HG02798 (cell line): Measurements from ENCODE around the gene UNC93A.
A peak's percentile ranks its signal among the peaks of the same experiment; 100 is the strongest.
"Not testable (repeated sequence)": the region's sequence is repeated elsewhere in the genome, so short reads cannot be mapped to it uniquely, and the experiment has no call there.

Source experiments
- ATAC-seq: cut with Tn5 transposase; IDR thresholded peaks from one replicate; pipeline ENCODE4 v1.9.1; 2021; ENCODE audit warnings: mild to moderate bottlenecking; ENCODE audit not compliant: unreplicated experiment, poor library complexity

The UNC93A gene

GRCh38 chr6:167290786-167291622, at the start of gene UNC93A:
Gene UNC93A (plus strand): TSS chr6:167291315. CDS start chr6:167291490, 175 bp downstream.
- no peak for ATAC-seq

- ATAC-seq: not testable (repeated sequence)
These were observed 49.6 kb upstream of the UNC93A start for GRCh38 chr6:167241321-167242134.

- ATAC-seq: not testable (repeated sequence)
These were observed 49.0 kb upstream of the UNC93A start for GRCh38 chr6:167242135-167242506.

GRCh38 chr6:167242511-167243051, 48.5 kb upstream of the UNC93A start:
- not testable (repeated sequence) for ATAC-seq

GRCh38 chr6:167244064-167244960, 46.8 kb upstream of the UNC93A start:
- ATAC-seq: no peak

GRCh38 chr6:167244991-167245390, 46.1 kb upstream of the UNC93A start:
- no peak for ATAC-seq

- no peak for ATAC-seq
These were observed 45.5 kb upstream of the UNC93A start for GRCh38 chr6:167245591-167245990.

- ATAC-seq: no peak
These were observed 43.1 kb upstream of the UNC93A start for GRCh38 chr6:167247814-167248595.

GRCh38 chr6:167248878-167249455, 42.1 kb upstream of the UNC93A start:
- not testable (repeated sequence) for ATAC-seq

GRCh38 chr6:167252271-167252670, 38.8 kb upstream of the UNC93A start:
- ATAC-seq: no peak

GRCh38 chr6:167255918-167256553, 35.1 kb upstream of the UNC93A start:
- ATAC-seq: no peak

GRCh38 chr6:167258646-167259045, 32.5 kb upstream of the UNC93A start:
- no peak for ATAC-seq

- not testable (repeated sequence) for ATAC-seq
These were observed 24.9 kb upstream of the UNC93A start for GRCh38 chr6:167266057-167266829.

GRCh38 chr6:167266830-167267555, 24.1 kb upstream of the UNC93A start:
- no peak for ATAC-seq

- ATAC-seq: not testable (repeated sequence)
These were observed 23.6 kb upstream of the UNC93A start for GRCh38 chr6:167267556-167267898.

GRCh38 chr6:167267921-167268401, 23.2 kb upstream of the UNC93A start:
- no peak for ATAC-seq

GRCh38 chr6:167268683-167269280, 22.3 kb upstream of the UNC93A start:
- ATAC-seq: peak; percentile 61
